ENCODE measurements around the gene KLHDC8A.
A peak's percentile ranks its signal among the peaks of the same experiment; 100 is the strongest.

KLHDC8A gene

DNA sequence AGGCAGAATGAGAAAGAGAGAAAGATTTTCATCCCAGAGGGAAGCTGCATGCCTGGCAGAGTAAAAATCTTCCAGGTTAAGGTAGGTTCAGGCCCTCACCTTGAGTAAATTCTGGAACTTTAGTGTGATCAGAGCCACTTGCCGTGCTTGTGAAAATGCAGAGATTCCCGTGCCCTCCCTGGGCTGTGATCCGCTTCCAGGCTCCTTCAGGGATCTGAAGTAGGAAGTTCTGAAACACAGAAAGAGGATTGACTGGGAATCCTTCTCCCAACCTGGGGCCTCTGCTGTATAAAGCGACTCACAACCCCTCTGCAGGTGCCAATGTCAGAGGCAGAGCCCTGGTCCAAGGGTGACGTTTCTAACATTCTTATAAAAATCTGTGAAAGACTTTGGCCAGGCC is 61.8 kb downstream of the KLHDC8A start:
- no peak for DNase-seq

DNA sequence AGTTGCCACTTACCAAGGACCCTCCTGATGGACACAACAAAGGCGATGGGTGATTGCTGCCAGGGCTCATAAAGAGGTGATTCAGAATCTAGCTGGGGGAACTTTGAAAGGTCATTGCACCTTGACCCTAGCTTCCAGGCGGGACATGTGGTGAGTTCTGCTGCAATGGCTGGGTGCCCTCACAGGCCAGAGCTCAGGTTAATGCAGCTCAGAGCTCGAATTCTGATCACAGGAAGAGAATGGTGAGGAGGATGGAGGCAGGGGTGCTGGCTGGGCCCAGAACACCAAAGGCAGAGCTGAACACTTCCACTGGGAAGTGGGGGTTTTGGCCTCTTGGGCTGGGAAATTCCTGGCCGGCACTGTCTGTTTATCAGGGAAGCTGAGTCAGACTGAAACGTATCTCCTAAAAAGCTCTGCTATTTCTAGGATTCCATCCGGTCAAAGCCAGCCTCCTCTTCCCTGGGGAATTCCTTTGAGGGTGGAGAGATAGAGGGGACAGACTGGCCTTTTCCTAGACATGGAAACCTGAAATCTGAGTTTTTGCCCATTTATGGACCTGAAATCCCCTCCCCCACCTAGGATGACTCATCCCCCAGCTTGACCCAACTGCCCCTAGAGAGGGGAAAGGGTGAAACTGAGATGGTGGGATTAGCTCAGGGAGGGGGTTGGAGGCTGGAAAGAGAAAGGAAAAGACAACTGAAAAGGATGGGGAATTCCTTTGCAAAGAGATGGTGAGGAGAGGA is 62.4 kb downstream of the KLHDC8A start:
- DNase-seq: no peak

DNA sequence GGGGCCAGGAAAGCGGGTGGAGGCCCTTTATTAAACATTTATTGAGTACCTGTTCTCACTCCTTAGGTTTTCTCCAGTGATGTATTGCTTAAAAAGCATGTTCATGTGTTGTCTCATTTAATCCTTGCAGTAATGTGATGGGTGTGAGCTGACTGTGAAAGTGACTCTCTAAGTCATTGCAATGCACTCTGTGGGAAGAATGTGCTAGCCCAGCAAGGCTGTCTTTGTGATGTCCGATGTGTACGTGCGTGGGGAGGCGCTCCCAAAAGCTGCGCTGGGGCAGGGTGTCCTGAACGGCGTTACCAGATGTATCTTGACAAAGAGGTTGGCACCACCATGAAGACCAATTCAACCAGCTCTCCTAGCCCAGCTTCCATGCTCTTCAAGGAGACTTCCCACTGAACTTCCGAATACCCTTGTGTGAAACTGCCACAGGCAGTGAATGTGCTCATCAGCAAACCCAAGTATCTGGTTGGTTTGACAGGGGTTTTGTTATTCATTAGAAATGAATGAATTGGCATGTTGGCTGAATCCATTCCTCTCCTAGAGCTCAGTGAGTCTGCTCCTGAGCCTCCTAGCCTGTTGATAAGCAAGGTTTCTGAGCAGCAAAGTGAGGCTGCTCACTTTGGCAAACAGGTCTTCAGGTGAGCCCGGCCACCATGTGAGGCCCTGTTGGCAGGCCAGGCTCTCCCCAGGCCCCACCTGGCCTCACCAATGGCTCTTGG is 63.2 kb downstream of the KLHDC8A start:
- DNase-seq: no peak

DNA sequence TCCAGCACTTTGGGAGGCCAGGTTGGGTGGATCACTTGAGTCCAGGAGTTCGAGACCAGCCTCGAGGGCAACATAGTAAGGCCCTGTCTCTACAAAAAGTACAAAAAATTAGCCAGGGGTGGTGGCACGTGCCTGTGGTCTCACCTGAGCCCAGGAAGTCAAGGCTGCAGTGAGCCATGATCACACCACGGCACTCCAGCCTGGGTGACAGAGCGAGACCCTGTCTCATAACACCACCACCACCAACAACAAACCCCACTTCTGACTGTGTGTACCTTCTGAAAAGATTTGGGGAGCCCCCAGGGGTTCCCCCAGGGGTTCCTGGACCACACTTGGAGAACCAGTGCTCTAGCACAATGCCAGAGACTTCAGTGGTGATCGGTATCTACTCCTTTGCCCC is 65.1 kb downstream of the KLHDC8A start:
- DNase-seq: no peak

DNA sequence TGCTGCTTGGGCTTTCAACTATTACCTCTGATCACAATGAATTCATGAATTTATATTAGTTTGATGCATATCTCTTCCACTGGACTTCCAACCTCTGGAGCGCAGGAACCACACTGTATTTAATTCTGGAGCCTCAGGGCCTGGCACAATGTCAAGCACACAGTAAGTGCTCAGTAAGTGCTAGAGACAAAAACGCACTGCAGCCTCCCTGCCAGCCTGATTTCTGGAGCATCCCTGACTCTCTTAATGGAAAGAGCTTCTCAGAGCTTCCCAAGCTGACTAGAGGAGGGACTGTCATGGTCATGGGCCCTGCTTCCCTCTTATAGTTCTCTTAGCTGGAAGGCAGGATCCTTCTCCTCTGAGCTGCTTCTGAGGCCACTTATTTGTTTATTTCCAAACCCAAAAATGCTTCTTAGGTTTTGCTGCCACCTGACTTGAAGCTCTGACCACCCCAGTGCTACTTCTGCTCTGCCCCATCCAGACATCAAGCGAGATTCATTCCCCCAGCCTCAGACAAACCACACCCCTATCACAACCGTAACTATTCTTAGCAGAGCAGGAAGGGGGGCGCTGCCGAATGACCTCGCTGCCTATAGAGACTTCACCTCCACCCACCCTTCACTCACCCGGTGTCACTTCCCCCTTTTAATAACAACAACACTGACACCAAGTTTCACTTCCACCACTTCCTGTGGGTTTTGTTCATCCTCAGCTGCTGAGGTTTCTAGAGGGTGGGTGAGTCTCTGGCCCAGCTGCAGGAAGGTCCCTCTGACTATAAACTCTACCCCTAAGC is 68.8 kb downstream of the KLHDC8A start:
- peak in 1 of 3 experiments; percentile 13 for DNase-seq

DNA sequence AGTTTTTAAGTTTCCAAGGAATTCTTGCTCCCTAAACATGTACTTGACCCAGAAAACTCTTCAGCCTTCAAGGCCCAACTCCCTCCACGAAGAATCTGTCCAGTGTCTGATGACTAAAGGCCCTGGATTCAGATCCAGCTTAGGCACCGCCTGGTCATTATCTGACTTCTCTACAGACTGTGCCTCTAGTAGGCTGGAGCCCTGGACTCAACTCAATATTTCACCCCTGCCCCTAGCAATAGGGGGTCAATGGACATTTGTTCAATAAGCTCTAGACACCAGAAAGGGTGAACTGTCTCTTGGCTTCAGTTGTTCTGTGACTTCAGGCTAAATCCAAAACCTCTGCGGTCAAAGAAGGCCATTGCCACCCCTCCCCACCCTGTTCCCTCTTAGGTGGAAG is 69.6 kb downstream of the KLHDC8A start:
- no peak for DNase-seq

DNA sequence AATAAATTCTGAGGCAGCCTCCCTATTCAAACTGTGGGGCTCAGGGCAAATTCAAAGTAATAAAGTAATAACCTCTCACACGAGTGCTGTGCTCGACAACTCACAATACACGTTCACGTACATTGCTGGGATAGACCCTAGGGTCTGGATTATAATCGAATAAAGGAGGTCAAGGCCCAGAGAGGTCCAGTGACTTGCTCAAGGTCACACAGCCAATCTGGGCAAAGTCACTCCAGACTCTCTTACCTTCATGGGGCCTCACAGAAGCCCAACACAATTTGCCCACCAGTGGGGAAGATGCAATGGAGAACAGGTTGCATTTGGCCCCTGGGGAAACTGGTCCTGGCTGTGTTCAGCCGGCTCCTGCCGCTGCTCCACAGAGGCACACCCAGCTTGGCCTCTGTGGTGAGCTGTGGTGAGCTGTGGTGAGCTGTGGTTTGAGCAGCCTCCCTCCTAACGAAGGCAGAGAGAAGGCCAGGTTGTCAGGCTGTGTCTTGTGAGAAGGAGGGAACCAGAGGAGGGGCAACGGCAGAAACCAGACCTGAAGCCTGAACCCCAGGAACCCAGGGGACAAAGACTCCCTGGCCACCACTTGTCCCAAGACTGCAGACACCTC is 70.3 kb downstream of the KLHDC8A start:
- DNase-seq: no peak

Measured in NCI-H1417 (cell line).